Mucosa of stomach (tissue), 1 donor: ENCODE data around the gene NOD1.

Source experiments
- H3K27me3 ChIP-seq: one replicate; pipeline ENCODE4 v1.7.0; 2013; ENCODE audit warnings: mild to moderate bottlenecking, low read length; ENCODE audit not compliant: control insufficient read depth, insufficient read depth
- H3K36me3 ChIP-seq: one replicate; pipeline ENCODE4 v1.7.0; 2013; ENCODE audit warnings: low read length; ENCODE audit not compliant: control insufficient read depth, insufficient read depth
- H3K4me1 ChIP-seq: one replicate; pipeline ENCODE4 v1.7.0; 2013; ENCODE audit warnings: mild to moderate bottlenecking, low read length; ENCODE audit not compliant: control insufficient read depth, insufficient read depth
- H3K4me3 ChIP-seq: one replicate; pipeline ENCODE4 v1.7.0; 2013; ENCODE audit warnings: low read length
- H3K9ac ChIP-seq: one replicate; pipeline ENCODE4 v1.7.0; 2013; ENCODE audit warnings: mild to moderate bottlenecking, low read length, moderate library complexity
- H3K9me3 ChIP-seq: one replicate; pipeline ENCODE4 v1.7.0; 2013; ENCODE audit warnings: mild to moderate bottlenecking, low read length, moderate library complexity; ENCODE audit not compliant: control insufficient read depth
- donor health status: Pancreatic carcinoma.

The NOD1 gene

GRCh38 chr7:30473903-30474302 is 4.7 kb downstream of the NOD1 start:
- no peaks in the 10 kb centered on the region for H3K36me3 ChIP-seq

GRCh38 chr7:30472784-30473775 is 5.5 kb downstream of the NOD1 start:
- Histone ChIP-seq H3K9me3 (no peaks in the 10 kb centered on the region), H3K4me1 (peaks cover 63% of the 10 kb centered on the region), H3K36me3 (no peaks in the 10 kb centered on the region), H3K27me3 (no peaks in the 10 kb centered on the region), H3K9ac (no peak overlapping the region), H3K4me3 (no peak overlapping the region)

More at GRCh38 chr7:30473903-30474302, 4.7 kb downstream of the NOD1 start:
- peaks cover 60% of the 10 kb centered on the region for H3K4me1 ChIP-seq
- H3K9me3 ChIP-seq = no peaks in the 10 kb centered on the region
- H3K27me3 ChIP-seq = no peaks in the 10 kb centered on the region
- H3K4me3 ChIP-seq = no peak overlapping the region
- no peak overlapping the region for H3K9ac ChIP-seq

- no peak overlapping the region for H3K4me3 ChIP-seq
- H3K4me1 ChIP-seq = peaks cover 58% of the 10 kb centered on the region
- no peaks in the 10 kb centered on the region for H3K9me3 ChIP-seq
- H3K27me3 ChIP-seq = no peaks in the 10 kb centered on the region
- no peak overlapping the region for H3K9ac ChIP-seq
- no peaks in the 10 kb centered on the region for H3K36me3 ChIP-seq
Measured at GRCh38 chr7:30472081-30472783, 6.4 kb downstream of the NOD1 start.

- Histone ChIP-seq H3K4me3 (no peak overlapping the region), H3K4me1 (peaks cover 48% of the 10 kb centered on the region), H3K27me3 (no peaks in the 10 kb centered on the region), H3K9me3 (no peaks in the 10 kb centered on the region), H3K9ac (no peak overlapping the region), H3K36me3 (no peaks in the 10 kb centered on the region)
Measured at GRCh38 chr7:30471205-30471604, 7.4 kb downstream of the NOD1 start.

- no peaks in the 10 kb centered on the region for H3K9me3 ChIP-seq
Measured at GRCh38 chr7:30470771-30471170, 7.8 kb downstream of the NOD1 start.

GRCh38 chr7:30470163-30470770 is 8.3 kb downstream of the NOD1 start:
- Histone ChIP-seq H3K9me3 (no peaks in the 10 kb centered on the region), H3K4me1 (peaks cover 39% of the 10 kb centered on the region), H3K27me3 (no peaks in the 10 kb centered on the region), H3K9ac (no peak overlapping the region), H3K4me3 (no peak overlapping the region), H3K36me3 (no peaks in the 10 kb centered on the region)

More at GRCh38 chr7:30470771-30471170, 7.8 kb downstream of the NOD1 start:
- H3K9ac ChIP-seq = no peak overlapping the region
- no peak overlapping the region for H3K4me3 ChIP-seq
- no peaks in the 10 kb centered on the region for H3K27me3 ChIP-seq
- H3K36me3 ChIP-seq = no peaks in the 10 kb centered on the region
- H3K4me1 ChIP-seq = peaks cover 43% of the 10 kb centered on the region

- Histone ChIP-seq H3K36me3 (no peaks in the 10 kb centered on the region), H3K4me1 (peaks cover 42% of the 10 kb centered on the region), H3K9me3 (no peaks in the 10 kb centered on the region), H3K4me3 (no peak overlapping the region), H3K27me3 (no peaks in the 10 kb centered on the region), H3K9ac (no peak overlapping the region)
Measured at GRCh38 chr7:30469303-30469702, 9.3 kb downstream of the NOD1 start.

- Histone ChIP-seq H3K4me1 (peaks cover 42% of the 10 kb centered on the region), H3K4me3 (no peak overlapping the region), H3K9ac (no peak overlapping the region), H3K9me3 (no peaks in the 10 kb centered on the region), H3K27me3 (no peaks in the 10 kb centered on the region), H3K36me3 (no peaks in the 10 kb centered on the region)
Measured at GRCh38 chr7:30468791-30469190, 9.8 kb downstream of the NOD1 start.

GRCh38 chr7:30468041-30468440 is 10.5 kb downstream of the NOD1 start:
- Histone ChIP-seq H3K27me3 (no peaks in the 10 kb centered on the region), H3K36me3 (no peaks in the 10 kb centered on the region), H3K9ac (no peak overlapping the region), H3K4me3 (no peak overlapping the region), H3K9me3 (no peaks in the 10 kb centered on the region), H3K4me1 (peaks cover 38% of the 10 kb centered on the region)

- peaks cover 36% of the 10 kb centered on the region for H3K4me1 ChIP-seq
- H3K9me3 ChIP-seq = no peaks in the 10 kb centered on the region
- no peaks in the 10 kb centered on the region for H3K36me3 ChIP-seq
- H3K9ac ChIP-seq = no peak overlapping the region
- no peak overlapping the region for H3K4me3 ChIP-seq
- H3K27me3 ChIP-seq = no peaks in the 10 kb centered on the region
Measured at GRCh38 chr7:30467271-30467670, 11.3 kb downstream of the NOD1 start.

GRCh38 chr7:30466266-30466665 is 12.3 kb downstream of the NOD1 start:
- no peaks in the 10 kb centered on the region for H3K9me3 ChIP-seq
- H3K9ac ChIP-seq = no peak overlapping the region
- no peaks in the 10 kb centered on the region for H3K27me3 ChIP-seq
- no peaks in the 10 kb centered on the region for H3K36me3 ChIP-seq
- H3K4me1 ChIP-seq = peaks cover 30% of the 10 kb centered on the region
- H3K4me3 ChIP-seq = no peak overlapping the region

GRCh38 chr7:30465811-30466180 is 12.8 kb downstream of the NOD1 start:
- H3K4me1 ChIP-seq = peaks cover 25% of the 10 kb centered on the region
- H3K9ac ChIP-seq = no peak overlapping the region
- no peak overlapping the region for H3K4me3 ChIP-seq
- no peaks in the 10 kb centered on the region for H3K27me3 ChIP-seq
- H3K9me3 ChIP-seq = no peaks in the 10 kb centered on the region
- H3K36me3 ChIP-seq = no peaks in the 10 kb centered on the region
